Uterus (tissue), 2 donors: Measurements from ENCODE around the gene MRGPRE.

ENCODE experiments used
- CTCF ChIP-seq, 4 experiments: fragments of 200-600 bp in 2 of 4; fragments of 450-650 bp in 2 of 4; sonication (generic) in 2 of 4; IDR thresholded peaks; one replicate each; pipeline ENCODE4 v1.5.1; 2016 to 2019; ENCODE audit warnings: antibody characterized with exemption in 4 of 4, mild to moderate bottlenecking in 2 of 4, moderate library complexity in 1 of 4
- POLR2A ChIP-seq, 2 donors: fragments of 450-650 bp; IDR thresholded peaks; one replicate each; pipeline ENCODE4 v1.6.1; 2016; ENCODE audit warnings: antibody characterized with exemption in 2 of 2, mild to moderate bottlenecking in 1 of 2, moderate library complexity in 1 of 2

GRCh38 chr11:3234846-3235245, 2.6 kb upstream of the MRGPRE start:
- TF ChIP-seq CTCF (IDR thresholded peaks at IDR 0.05) (no peak), POLR2A (IDR thresholded peaks at IDR 0.05) (no peak)
